Retinal pigment epithelial cell (primary cell): ENCODE data around the gene TAPBPL.

Experiments used
- DNase-seq: peaks from one replicate; pipeline ENCODE4 v3.0.0-alpha.2; 2010; ENCODE audit warnings: low read depth
- H3K4me3 ChIP-seq: 2 replicates; pipeline ENCODE4 v1.5.1; 2011; ENCODE audit warnings: mild to moderate bottlenecking, low read length, control low read depth, moderate library complexity
- TF ChIP-seq, protein P1 (sequence below): conservative IDR thresholded peaks from 2 replicates; pipeline ENCODE4 v1.5.1; 2011; ENCODE audit warnings: low read depth, low read length, control low read depth, inconsistent platforms

Gene TAPBPL

DNA sequence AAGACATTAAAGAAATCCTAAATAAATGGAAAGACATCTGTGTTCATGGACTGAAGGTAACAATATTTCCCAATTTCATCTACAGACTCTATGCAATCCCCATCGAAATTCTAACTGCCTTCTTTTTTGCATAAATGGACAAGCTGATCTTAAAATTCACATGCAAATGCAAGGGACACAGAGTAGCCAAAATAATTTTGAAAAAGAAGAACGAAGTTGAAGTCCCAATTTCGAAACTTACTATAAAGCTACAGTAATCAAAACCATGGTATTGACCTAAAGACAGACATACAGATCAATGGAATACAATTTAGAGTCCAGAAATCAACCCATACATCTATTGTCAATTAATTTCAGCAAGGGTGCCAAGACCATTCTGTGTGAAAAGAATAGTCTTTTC, 23.5 kb upstream of the TAPBPL start:
- TF ChIP-seq, protein P1, sequence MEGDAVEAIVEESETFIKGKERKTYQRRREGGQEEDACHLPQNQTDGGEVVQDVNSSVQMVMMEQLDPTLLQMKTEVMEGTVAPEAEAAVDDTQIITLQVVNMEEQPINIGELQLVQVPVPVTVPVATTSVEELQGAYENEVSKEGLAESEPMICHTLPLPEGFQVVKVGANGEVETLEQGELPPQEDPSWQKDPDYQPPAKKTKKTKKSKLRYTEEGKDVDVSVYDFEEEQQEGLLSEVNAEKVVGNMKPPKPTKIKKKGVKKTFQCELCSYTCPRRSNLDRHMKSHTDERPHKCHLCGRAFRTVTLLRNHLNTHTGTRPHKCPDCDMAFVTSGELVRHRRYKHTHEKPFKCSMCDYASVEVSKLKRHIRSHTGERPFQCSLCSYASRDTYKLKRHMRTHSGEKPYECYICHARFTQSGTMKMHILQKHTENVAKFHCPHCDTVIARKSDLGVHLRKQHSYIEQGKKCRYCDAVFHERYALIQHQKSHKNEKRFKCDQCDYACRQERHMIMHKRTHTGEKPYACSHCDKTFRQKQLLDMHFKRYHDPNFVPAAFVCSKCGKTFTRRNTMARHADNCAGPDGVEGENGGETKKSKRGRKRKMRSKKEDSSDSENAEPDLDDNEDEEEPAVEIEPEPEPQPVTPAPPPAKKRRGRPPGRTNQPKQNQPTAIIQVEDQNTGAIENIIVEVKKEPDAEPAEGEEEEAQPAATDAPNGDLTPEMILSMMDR: no peak
- no peak for DNase-seq
- H3K4me3 ChIP-seq: no peak overlapping the region

DNA sequence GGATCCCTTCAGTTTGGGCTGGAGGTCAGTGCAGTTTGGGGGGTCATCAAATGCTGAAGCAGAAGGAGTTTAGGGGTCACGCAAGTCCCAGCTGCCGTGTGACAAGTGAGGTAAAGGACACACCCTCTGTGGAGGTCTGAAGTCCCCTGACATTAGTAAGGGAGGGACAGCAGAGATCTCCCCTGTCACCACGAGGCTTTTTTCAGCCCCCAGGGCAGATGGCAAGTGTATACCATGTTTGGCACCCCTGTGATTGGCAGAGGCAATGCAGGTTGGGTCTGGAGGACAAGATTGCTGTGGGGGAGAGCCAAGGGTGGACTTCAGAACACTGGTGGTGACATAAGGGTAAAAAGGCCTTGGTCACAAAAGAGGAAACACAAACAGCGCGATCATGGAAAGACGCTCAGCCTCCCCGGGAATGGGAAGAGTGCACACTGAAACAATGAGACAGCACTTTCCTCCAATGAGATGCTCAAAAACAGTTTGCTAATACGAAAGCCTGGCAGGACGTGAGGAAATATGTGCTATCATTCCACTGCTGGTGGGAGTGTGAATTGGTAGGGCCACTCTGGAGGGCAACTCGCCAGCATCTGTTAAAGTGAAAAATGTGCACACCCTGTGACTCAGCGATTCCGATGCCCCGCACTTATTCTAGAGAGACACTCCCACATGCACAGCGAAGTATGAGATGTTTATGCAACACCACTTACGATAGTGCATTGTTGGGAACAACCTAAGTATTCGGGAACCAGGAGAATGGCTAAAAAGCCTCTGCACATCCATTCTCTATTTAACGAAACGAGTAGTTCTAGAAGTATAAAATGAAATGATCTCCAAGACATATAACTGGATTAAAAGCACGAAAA, 21.5 kb upstream of the TAPBPL start:
- TF ChIP-seq, protein P1: no peak
- DNase-seq: peak; percentile 43
- no peak overlapping the region for H3K4me3 ChIP-seq

DNA sequence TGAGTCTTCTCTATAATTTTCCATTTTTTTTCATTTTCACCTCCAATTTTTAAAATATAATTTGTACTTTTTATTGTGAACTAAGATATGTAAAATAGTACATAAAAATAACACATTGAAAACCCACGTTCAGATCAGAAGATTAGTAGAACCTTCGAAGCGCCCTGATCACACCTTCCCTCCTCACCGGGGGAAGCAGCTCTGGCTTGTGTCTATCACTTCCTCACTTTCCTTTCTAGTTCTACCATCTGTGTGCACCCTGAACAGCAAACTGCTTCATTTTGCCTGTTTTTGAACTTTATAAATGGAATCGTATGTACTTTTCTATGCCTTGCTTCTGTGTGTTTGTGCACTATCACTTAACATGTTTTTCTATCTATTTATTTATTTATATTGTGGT, 18.9 kb upstream of the TAPBPL start:
- TF ChIP-seq, protein P1: no peak
- DNase-seq: no peak
- H3K4me3 ChIP-seq: no peak overlapping the region

DNA sequence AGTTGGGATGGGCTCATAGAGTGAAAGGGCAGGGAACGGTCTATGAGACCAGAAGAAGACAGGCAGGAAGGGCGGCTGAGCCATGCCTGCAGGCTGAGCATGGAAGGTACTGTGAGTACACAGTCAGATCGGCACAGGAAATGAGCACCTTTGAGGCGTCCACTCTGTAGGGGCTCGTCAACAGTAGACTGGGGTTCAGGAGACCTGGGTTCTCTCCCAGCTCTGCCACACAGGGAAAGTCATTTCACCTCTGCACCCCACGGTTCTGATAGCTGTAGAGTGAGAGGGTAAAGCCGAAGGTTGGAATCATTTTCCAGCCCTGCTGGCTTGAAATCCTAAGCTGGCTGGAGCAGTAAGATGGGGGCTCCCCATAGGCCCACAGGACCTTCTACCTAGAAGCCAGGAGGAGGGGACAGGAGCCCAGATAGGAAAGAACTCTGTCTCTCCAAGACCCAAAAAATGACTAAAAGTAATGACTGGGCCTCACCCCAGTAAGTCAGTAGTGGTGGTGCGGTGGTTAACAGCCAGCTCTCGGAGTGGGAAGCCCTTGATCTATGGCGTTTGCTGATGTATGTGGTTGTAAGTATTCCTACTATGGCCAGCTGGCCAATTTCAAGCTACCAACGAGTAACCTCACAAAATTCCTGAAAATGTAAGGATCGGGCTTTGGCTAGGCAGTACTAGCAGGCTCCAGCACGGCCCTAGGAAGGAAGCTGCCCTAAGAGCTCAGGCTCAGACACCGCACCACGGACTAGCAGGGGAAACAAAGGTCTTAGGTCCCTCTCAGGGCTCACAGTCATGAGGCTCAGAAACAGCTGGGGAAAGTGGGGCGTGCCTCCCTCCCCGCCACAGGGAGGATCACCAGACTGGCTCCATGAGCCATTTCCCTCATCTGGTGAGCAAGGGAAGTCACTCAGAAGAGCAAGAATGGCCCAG, 17.4 kb upstream of the TAPBPL start:
- no peak for DNase-seq
- H3K4me3 ChIP-seq: no peak overlapping the region
- TF ChIP-seq, protein P1: no peak

DNA sequence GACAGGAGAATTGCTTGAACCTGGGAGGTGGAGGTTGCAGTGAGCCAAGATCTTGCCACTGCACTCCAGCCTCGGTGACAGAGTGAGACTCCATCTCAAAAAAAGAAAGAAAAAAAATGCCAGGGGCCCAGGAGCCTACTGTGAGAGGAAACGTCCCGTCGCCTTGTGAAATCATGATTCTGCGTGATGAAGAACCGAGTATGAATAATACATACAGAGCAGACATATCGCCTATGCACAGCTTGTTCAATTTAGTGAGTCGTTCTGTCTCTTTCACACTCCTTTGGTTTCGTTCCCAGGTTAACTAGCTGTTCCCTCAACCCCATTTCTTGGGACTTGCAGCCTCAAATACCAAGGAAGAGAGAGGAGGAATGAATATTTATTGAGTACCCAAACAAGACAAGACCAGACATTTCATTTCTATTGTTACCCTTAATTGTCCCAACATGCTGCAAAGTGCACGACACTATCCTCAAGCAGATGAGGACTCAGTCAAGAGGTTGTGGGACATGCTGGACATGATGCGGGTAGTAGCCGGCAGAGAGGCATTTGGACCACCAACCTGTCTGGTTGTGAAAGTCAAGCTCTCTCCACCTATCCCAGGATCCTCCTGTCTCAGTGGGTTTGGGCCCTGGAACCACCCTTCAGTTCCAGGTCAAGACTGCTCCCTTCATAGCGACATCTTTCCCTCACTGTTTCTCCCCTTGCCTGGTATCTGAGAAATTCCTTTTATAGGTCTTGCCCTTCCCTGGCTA, 15.7 kb upstream of the TAPBPL start:
- TF ChIP-seq, protein P1: no peak
- DNase-seq: no peak
- no peak overlapping the region for H3K4me3 ChIP-seq

DNA sequence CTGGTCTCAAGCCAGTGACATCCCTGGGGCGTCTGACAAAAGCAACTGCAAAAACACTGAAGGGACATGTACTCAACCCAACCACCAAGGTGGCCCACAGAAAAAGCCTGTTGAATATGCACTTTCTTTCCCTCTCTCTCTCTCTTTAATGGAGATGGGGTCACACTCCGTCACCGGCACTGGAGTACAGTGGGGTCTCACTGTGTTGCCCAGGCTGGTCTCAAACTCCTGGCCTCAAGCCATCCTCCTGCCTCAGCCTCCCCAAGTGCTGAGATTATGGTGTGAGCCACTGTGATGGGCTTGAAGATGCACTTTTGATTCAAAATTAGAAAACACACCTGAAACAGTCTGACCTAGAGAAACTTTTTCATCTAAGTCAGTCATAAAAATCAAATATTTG, 14.3 kb upstream of the TAPBPL start:
- H3K4me3 ChIP-seq: no peak overlapping the region
- TF ChIP-seq, protein P1: no peak
- no peak for DNase-seq
